Kidney capillary endothelial cell (primary cell): ENCODE measurements around the gene SLC34A3.
"Not testable (repeated sequence)": the region's sequence is repeated elsewhere in the genome, so short reads cannot be mapped to it uniquely, and the experiment has no call there.

ENCODE experiments used
- DNase-seq: peaks from one replicate; pipeline ENCODE4 v3.0.0-alpha.2; 2018; ENCODE audit warnings: low spot score

SLC34A3 gene

DNA sequence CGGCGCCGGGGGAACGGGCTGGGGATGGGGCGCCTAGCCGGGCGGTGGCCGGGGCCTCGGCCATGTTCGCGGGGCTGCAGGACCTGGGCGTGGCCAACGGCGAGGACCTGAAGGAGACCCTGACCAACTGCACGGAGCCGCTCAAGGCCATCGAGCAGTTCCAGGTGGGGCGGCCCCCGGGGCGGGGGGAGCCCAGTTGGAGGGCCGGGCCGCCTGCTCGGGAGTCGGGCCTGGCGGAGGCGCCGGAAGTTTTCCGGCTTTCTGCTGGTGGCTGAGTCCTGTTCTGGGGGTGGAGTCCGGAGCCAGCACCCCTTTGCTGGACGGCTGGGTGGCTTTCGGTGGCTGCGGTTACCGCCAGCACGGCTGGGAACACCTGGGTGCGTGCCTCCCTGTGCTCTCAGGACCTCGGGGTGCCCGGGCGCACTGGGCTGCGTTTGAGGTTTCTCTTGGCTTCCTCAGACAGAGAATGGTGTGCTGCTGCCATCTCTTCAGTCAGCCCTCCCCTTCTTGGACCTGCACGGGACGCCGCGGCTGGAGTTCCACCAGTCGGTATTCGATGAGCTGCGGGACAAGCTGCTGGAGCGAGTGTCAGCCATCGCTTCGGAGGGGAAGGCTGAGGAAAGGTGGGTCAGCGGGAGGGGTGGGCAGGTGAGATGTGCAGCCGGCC, 24.9 kb downstream of the SLC34A3 start:
- no peak for DNase-seq

- no peak for DNase-seq
Measured at GRCh38 chr9:137256362-137256761, 25.7 kb downstream of the SLC34A3 start.

GRCh38 chr9:137256856-137257255, 26.2 kb downstream of the SLC34A3 start:
- DNase-seq = no peak

DNA sequence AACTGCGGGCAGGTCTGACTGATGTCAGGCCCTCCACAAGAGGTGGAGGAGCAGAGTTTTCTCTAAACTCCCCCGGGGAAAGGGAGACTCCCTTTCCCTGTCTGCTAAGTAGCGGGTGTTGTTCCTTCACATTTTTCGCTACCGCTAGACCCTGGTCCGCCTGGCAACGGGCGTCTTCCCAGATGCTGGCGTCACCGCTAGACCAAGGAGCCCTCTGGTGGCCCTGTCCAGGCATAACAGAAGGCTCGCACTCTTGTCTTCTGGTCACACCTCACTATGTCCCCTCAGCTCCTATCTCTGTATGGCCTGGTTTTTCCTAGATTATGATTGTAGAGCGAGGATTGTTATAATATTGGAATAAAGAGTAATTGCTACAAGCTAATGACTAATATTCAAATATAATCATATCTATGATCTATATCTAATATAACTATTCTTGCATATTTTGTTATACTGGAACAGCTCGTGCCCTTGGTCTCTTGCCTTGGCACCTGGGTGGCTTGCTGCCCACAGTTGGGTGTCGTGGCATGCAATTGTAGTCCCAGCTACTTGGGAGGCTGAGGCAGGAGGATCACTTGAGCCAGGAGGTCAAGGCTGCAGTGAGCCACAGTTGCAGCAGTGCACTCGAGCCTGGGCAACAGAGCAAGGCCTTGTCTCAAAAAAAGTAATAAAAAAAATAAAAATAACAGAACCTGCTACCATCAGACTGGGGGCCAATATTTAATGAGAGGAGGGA, 31.6 kb downstream of the SLC34A3 start:
- not testable (repeated sequence) for DNase-seq

- DNase-seq = no peak
Measured at GRCh38 chr9:137262909-137263285, 32.2 kb downstream of the SLC34A3 start.

DNA sequence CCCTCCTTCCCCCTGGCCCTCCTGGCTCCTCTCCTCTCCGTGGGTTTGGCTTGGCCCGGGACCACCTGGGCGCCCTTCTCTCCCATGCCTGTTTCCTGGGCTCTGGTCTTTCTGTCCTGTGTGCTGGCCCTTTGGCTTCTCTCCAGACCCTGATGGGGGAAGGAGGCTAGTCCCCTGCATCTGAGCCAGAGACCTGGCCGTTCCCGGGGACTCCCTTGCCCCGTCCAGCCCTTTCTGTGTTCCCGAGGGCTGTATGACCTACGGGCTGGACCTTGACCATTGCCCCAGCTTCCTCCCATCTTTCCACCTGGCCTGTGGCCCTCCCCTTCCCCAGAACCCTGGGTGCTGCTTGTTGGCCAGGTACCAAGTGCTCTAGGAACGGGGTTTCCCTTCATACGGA, 32.8 kb downstream of the SLC34A3 start:
- DNase-seq = no peak

- DNase-seq = no peak
Measured at GRCh38 chr9:137264067-137264466, 33.4 kb downstream of the SLC34A3 start.

DNA sequence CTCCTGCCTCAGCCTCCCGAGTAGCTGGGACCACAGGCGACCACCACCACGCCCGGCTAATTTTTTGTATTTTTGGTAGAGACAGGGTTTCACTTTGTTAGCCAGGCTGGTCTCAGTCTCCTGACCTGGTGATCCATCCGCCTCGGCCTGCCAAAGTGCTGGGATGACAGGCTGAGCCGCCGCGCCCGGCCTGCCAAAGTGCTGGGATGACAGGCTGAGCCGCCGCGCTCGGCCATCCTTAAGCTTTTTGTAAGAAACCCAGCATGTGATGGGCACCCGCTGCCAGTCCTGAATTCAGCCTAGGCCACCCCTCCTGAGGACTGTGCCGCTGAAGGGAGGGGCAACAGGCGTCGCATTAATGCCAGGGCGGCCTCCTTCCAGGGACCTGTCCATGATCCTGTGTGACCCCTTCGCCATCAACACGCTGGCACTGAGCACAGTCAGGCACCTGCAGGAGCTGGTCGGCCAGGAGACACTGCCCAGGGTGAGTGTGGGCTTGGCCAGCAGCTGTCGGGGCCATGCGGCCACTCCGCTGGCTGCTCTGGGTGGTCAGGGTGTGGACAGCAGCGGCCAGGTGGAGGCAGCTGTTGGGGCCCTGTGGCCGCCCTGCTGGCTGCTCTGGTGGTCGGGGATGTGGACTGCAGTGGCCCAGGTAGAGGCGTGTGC, 34.9 kb downstream of the SLC34A3 start:
- no peak for DNase-seq

- no peak for DNase-seq
Measured at GRCh38 chr9:137266162-137266527, 35.4 kb downstream of the SLC34A3 start.

GRCh38 chr9:137266585-137267453, 36.1 kb downstream of the SLC34A3 start:
- no peak for DNase-seq

DNA sequence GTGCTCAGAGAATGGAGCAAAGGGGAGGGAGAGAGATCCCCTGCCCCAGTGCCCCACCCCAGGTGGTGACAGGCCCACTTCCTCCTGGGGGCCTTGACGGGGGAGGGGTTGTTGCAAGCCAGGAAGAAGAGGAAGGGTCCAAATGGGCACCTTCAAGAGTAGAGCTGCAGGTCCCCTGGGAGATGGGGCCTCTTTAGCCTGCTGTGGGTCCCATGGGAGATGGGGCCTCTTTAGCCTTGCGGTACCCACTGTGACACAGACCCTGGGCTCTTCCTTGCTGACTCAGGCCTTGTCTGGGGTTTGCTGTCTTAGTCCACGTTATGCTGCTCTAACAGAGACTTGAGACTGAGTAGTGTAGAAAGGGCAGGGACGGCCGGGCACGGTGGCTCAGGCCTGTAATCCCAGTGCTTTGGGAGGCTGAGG, 37.2 kb downstream of the SLC34A3 start:
- DNase-seq = no peak

DNA sequence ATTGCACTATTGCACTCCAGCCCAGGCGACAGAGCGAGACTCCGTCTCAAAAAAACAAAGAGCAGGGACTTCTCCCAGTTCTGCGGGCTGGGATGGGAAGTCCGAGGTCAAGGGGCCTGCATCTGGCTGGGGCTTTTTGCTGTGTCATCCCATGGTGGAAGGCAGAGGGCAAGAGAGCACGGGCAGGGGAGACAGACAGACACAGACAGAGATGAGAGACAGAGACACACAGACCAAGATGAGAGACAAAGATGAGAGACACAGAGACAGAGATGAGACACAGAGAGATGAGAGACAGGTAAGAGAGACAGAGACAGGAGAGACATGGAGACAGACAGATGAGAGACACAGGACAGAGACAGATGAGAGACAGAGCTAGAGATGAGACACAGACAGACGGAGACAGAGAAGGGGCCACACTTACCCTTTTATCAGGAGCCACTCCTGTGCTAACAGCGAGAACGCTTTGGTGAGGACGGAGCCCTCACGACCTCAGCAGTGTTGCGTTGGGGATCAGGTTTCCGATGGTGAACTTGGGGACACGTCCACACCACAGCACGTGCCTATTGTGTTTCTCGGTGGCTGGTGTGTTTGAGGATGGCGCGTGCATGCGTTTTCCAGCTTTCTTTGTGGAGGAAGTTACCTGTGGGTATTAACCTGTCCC, 38.0 kb downstream of the SLC34A3 start:
- peak; percentile 75 for DNase-seq

- DNase-seq = no peak
Measured at GRCh38 chr9:137269231-137269772, 38.6 kb downstream of the SLC34A3 start.

- DNase-seq = no peak
Measured at GRCh38 chr9:137270929-137271695, 40.4 kb downstream of the SLC34A3 start.

GRCh38 chr9:137271696-137272076, 41.0 kb downstream of the SLC34A3 start:
- DNase-seq = no peak

DNA sequence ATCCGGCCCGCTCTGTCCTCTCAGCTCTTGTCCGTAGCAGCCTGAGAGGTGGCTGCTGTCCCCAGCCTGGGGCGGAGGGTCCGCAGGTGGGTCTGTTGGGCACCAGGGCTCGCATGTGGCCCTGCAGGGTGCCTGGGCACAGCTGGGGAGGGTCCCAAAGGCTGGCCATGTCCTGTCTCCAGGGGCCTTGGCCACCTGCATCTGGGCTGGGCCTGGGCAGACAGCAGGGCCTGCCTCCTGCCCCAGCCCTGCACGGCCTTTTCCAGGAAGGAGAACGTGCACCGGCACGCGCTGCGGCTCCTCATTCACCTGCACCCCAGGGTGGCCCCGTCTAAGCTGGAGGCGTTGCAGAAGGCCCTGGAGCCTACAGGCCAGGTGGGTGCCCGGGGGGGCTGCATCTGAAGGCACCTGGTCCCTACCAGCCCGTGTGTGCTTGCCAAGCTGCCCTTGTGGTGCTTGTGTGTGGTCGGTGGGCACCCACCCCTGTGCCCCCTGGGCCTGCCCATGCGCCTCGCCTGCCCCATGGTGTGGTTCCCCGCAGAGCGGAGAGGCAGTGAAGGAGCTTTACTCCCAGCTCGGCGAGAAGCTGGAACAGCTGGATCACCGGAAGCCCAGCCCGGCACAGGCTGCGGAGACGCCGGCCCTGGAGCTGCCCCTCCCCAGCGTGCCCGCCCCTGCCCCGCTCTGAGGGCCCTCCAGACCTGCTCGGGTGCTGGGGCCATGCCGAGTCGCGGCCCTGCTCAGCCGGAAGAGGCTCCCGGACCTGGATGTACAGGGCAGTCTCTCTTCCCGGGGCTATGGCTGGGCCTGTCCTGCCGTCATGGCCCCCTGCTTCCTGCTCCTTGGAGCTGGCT, 41.8 kb downstream of the SLC34A3 start:
- no peak for DNase-seq

- DNase-seq = no peak
Measured at GRCh38 chr9:137273095-137273490, 42.4 kb downstream of the SLC34A3 start.

DNA sequence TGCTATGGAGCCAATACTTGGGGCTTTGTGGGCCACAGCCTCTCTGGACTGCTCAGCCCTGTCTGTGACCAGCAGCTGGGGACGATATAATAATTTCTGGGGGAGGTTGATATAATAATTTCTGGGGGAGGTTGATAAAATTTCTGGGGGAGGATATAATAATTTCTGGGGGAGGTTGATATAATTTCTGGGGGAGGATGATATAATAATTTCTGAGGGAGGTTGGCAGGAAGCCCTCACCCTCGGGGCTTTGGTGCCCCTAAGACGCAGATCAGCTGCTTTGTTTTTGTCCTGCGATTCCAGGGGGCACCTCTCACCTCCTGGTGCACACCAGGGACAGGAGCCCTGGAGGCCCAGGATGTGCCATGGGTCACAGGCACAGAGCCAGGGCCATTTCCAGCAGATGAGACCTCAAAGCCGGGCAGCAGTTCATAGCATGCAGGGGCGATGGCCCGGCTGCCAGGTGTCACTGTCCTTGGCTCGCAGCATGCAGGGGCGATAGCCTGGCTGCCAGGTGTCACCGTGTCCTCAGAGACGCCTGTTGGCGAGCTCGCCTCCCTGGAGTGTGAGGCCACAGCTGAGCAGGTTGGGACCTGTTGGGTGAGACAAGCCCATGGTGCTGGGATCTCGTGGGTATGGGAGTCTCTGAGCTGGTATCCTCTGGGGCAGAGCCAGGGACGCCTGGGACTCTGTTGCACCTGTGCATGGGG, 43.1 kb downstream of the SLC34A3 start:
- DNase-seq = no peak

GRCh38 chr9:137275203-137275587, 44.5 kb downstream of the SLC34A3 start:
- DNase-seq = no peak
